IPS DF 4.7 (cell line): Measurements from ENCODE around the gene RAD54L.
A peak's percentile ranks its signal among the peaks of the same experiment; 100 is the strongest.
"Not testable (repeated sequence)": the region's sequence is repeated elsewhere in the genome, so short reads cannot be mapped to it uniquely, and the experiment has no call there.

ENCODE experiments used
- DNase-seq: peaks from one replicate; pipeline ENCODE4 v3.0.0-alpha.2; 2013; ENCODE audit warnings: low spot score; ENCODE audit errors: extremely low read depth

RAD54L gene

GRCh38 chr1:46241733-46242132, 5.8 kb upstream of the RAD54L start:
- not testable (repeated sequence) for DNase-seq

GRCh38 chr1:46242918-46243317, 4.6 kb upstream of the RAD54L start:
- DNase-seq = no peak

- DNase-seq = not testable (repeated sequence)
Measured at GRCh38 chr1:46243831-46244230, 3.7 kb upstream of the RAD54L start.

DNA sequence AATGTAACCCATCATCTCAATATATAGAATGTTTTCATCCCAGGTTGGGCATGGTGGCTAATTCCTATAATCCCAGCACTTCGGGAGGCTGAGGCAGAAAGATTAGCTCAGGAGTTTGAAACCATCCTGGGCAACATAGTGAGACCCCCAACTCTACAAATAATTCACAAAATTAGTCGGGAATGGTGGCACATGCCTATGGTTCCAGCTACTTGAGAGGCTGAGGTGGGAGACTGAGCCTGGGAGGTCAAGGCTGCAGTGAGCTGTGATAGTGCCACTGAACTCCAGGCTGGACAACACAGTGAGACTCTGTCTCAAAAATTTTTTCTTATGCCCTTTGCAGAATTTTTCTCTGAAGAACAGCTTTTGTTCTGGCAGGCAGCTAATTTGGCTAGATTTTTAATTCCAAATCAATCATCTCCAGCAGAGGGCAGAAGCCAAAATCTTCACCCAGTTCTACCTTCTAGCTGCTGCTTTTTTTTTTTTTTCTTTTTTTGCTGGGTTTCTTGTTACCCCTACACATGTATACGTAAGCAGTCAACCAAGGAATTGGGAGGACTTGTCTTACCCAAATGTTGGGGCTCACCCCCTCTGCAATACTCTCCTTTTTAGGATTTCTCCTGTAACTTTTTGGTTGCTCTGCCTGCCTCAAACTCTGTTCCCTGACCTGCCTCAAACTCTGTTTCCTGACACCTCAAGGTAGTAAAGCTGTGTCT, 2.7 kb upstream of the RAD54L start:
- no peak for DNase-seq

DNA sequence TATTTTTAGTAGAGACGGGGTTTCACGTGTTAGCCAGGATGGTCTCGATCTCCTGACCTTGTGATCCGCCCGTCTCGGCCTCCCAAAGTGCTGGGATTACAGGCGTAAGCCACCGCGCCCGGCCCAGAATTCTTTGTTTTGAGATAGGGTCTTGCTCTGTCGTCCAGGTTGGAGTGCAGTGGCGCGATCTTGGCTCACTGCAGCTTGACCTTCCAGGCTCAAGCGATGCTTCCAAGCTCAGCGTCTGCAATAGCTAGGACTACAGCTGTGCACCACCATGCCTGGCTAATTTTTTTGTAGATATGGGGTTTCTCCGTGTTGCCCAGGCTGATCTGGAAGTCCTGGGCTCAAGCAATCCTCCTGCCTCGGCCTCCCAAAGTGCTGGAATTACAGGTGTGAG, 1.4 kb upstream of the RAD54L start:
- DNase-seq = not testable (repeated sequence)

DNA sequence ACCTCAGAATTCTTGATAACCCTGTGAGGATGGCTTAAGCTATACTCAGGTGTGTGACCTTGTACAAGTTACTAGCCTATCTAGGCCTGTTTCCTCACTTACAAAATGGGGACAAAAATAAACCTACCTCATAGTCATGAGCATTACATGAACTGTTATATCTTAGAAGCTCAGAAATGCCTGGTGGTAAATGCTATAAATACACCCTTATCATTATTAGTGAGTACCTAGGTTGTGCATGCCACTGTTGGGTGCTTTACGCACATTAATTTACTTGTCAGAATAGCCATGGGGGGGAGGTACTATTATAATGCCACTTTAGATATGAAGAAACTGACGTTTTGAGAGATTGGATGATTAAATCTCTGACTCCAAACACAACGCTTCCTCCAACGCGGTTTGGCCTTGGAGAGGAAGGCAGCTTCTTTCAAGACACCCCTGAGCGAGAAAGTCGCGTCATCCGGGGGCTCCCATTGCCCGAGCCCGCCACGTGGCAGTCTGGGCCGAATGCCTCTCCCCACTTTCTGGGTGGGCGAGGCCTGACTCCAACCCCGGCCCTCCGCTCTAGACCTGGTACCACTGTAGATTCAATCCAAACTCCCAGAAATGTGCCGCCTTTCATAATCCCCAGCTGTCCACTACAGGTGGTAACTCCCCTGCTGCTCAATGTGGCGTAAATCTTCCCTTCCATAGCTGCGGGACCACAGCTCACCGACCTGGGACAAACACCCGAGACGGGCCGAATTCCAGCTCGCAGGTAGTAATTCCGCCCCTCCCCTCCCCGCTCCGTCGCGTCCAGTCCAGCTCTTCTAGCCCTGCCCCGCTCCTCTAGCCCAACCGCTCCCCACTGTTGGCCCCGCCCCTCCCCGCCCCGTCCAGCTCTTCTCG, 771 bp upstream of the RAD54L start:
- DNase-seq = peak; percentile 36

DNA sequence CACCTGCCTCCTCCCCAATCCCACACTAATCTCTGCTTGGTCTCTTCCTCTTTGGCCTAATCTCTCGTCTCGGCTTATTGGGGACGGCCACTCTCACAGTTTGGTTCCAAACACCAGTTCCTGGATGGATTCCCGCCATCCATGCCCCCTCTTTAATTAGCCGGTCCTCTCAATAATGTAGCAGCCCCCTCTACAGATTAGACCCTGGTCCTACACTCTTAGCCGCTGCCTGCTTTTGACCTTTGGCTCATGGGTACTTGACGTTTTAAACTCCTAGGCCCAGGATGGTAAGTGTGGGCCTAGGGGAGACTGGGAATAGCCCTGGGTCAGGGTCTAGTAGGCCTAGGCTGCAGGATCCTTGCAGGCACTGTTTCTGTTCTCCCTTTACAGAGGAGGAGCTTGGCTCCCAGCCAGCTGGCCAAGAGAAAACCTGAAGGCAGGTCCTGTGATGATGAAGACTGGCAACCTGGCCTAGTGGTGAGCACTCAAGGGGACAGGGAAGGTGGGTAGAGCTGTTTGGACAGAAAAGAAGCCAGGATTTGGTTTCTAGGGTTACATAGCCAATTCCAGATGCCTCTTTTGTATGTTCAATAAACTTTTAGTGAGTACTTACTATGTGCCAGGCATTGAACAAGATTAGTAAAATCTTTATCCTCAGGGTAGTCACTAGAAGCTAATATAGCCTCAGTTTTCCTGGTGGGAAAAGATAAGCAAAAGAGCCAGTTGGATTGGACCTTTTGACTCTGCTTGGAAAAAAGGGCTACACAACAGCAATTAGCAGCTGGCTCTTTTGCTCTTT, 758 bp downstream of the RAD54L start:
- no peak for DNase-seq

DNA sequence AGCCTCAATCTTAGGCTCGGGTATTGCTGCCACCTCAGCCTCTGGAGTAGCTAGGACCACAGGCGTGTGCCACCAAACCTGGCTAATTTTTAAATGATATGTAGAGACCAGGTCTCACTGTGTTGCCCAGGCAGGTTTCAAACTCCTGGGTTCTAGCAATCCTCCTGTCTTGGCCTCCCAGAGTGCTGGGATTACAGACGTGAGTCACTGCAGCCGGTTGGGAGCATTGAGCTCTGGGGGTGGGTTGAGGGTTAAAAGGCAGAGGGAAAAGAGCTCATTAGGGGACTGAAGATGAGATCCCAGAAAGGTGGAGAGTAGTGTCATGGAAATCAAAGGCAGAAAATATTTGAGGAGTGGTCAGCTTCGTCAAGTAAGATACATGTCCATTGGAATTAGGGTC, 7.1 kb downstream of the RAD54L start:
- DNase-seq = no peak

- no peak for DNase-seq
Measured at GRCh38 chr1:46256523-46256922, 9.0 kb downstream of the RAD54L start.

GRCh38 chr1:46262508-46262907, 14.9 kb downstream of the RAD54L start:
- no peak for DNase-seq

DNA sequence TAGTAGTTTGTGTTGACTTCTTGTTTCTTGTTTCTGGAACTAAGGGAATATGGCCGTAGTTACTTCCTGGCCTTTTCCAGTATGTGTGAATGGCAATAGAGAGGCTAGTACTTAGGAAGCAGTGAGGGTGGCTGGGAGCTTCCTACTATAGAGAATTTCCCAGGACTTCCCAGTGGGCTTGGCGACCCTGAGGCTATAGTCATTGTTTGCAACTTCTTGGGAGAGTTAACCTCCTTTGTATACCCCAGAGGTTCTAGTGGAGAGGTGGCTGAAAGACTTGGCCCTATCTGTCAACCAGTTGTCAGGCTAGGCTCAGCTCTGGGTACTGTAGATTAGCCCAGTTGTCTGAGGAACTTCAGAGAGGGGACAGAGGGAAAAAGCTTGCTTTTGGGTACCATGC, 15.6 kb downstream of the RAD54L start:
- no peak for DNase-seq

GRCh38 chr1:46268578-46268977, 21.0 kb downstream of the RAD54L start:
- no peak for DNase-seq

DNA sequence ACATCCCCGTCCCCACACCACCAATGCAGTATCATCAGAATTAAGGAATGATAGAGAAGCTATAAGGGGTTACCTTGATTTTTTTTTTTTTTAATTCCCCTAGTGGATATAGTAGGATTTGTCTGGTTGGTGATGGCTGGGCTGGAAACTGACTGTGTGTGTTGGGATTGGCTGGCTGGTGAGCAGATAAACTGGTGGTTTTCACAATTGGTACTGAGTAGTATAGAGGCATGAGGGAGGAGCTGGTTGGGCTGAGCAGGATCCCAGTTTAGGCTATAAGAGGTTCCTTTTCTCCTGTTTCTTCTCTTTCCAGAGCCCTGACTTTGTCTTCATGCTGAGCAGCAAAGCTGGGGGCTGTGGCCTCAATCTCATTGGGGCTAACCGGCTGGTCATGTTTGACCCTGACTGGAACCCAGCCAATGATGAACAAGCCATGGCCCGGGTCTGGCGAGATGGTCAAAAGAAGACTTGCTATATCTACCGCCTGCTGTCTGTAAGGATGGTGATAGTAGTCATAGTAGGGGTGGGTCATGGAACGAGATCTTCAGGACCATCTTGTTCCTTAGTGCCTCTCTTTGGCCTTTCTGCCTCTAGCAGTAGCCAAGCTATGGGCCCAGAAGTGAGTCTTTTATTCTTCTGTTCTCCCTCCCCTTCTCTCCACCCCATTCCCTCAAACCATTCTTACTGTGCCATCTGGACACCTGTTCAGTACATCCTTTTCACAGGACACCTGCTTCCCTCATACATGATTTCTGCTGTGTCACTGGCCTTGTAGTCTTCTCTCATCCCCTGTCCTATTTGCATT, 26.9 kb downstream of the RAD54L start:
- no peak for DNase-seq

DNA sequence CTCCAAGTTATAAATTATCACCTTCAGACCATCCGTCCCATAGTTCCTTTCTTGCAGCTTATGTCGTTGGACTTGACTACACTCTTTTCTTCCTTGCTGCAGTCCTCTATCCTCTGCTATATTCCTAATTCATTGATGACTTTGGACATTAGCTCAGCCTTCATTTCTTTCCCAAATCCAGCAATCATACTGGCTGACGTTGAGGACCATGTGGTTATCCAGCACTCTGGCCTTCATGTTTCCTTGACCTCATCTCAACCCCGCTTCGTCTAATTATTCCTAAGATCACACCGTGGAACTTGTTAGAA, 27.4 kb downstream of the RAD54L start:
- DNase-seq = no peak

DNA sequence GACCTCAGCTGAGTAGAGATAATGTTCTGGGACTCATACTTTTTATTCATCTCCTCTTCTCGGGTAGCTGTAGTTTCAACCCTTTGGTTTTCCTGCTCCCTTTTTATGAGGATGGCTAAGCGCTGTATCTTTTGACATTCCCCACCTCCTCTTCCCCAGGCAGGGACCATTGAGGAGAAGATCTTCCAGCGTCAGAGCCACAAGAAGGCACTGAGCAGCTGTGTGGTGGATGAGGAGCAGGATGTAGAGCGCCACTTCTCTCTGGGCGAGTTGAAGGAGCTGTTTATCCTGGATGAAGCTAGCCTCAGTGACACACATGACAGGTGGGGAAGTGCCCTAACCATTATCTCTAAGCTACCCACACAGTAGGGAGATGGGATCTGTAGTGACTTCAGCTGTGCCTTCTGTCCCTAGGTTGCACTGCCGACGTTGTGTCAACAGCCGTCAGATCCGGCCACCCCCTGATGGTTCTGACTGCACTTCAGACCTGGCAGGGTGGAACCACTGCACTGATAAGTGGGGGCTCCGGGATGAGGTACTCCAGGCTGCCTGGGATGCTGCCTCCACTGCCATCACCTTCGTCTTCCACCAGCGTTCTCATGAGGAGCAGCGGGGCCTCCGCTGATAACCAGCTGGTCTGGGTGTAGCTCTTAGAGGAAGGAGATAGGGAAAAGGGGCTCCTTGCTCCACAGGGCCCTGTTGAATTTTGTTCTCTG, 30.3 kb downstream of the RAD54L start:
- DNase-seq = no peak

DNA sequence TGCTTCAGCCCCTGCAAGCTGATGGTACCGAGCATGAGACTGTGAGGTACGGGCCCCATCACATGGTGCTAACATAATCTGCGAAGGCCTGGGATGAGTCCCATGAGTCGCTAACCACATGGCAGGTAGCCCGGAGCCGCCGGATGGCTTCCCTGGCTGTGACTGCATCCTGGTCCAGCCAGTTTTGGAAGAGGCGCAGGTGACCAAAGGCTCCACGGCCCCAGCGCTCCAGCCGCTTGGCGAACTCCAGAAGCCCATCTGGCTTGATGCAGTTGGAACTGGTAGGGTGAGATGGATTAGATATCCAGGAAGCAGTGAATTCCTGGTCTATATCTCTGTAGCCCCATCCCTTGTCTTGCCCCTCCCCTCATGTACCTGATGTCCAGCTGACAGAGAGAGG, 31.2 kb downstream of the RAD54L start:
- no peak for DNase-seq

DNA sequence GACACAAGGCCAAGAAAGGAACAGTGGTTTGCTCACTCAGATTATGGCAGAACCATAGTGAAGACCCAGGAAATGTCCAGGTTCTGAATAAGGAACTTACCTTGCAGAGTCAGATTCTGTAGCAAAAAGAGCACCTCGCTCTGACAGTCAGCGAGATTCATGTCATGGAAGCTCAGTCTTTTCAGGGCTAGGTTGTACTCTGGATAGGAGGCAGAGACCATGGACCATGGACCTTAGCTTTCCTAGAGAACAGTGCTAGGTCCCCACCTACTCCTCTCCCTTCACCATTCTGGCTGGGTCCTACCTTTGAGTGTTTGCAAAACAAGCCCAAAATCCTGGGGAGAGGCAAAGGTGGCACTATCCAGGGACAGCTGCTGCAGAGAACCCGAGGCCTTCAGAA, 32.5 kb downstream of the RAD54L start:
- DNase-seq = no peak

GRCh38 chr1:46281021-46281420, 33.5 kb downstream of the RAD54L start:
- no peak for DNase-seq

DNA sequence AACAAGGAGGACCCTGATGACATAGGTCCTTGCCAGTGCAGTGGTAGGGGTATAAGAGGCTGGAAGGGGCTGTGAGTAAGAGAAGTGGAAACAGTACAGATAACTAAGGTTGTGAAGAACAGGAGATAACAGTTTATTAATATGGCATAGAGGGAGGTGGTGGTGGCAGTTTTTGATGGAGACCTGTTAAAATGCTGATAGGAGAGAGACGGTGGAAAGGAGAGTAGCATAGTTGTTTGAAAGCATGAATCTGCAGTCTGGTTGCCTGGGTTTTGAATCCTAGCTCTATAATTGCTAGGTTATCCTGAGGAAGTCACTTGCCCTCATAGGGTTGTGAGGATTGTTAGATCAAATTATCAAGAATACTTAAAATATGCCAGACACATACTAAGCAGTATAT, 36.5 kb downstream of the RAD54L start:
- no peak for DNase-seq
